ENCODE data around the gene UBXN6.

Gene UBXN6

GRCh38 chr19:4499855-4500254 lies 42.3 kb upstream of the UBXN6 start:
- in situ Hi-C loops (cut with HindIII; ENCODE audit: low sequenced_read_pairs): no loop called here

GRCh38 chr19:4499318-4499717 lies 41.7 kb upstream of the UBXN6 start:
- no peak for DNase-seq (ENCODE audit: low read depth)
- H3K4me3 ChIP-seq (ENCODE audit: low read depth, low read length): no peak overlapping the region
- in situ Hi-C loops (cut with HindIII; ENCODE audit: low sequenced_read_pairs): no loop called here
- TF ChIP-seq CTCF (IDR thresholded peaks at IDR 0.05; ENCODE audit: low read depth, low read length, missing control alignments): no peak

More at GRCh38 chr19:4499855-4500254, 42.3 kb upstream of the UBXN6 start:
- DNase-seq (ENCODE audit: low read depth): no peak
- no peak overlapping the region for H3K4me3 ChIP-seq (ENCODE audit: low read depth, low read length)
- no peak for TF ChIP-seq CTCF (IDR thresholded peaks at IDR 0.05; ENCODE audit: low read depth, low read length, missing control alignments)

GRCh38 chr19:4498694-4499093 lies 41.1 kb upstream of the UBXN6 start:
- no peak overlapping the region for H3K4me3 ChIP-seq (ENCODE audit: low read depth, low read length)
- DNase-seq (ENCODE audit: low read depth): no peak
- in situ Hi-C loops (cut with HindIII; ENCODE audit: low sequenced_read_pairs): no loop called here
- no peak for TF ChIP-seq CTCF (IDR thresholded peaks at IDR 0.05; ENCODE audit: low read depth, low read length, missing control alignments)

GRCh38 chr19:4497770-4498389 lies 40.3 kb upstream of the UBXN6 start:
- TF ChIP-seq CTCF (IDR thresholded peaks at IDR 0.05; ENCODE audit: low read depth, low read length, missing control alignments): no peak
- in situ Hi-C loops (cut with HindIII; ENCODE audit: low sequenced_read_pairs): no loop called here
- no peak overlapping the region for H3K4me3 ChIP-seq (ENCODE audit: low read depth, low read length)
- no peak for DNase-seq (ENCODE audit: low read depth)

GRCh38 chr19:4496304-4496703 lies 38.7 kb upstream of the UBXN6 start:
- DNase-seq (ENCODE audit: low read depth): no peak
- TF ChIP-seq CTCF (IDR thresholded peaks at IDR 0.05; ENCODE audit: low read depth, low read length, missing control alignments): no peak
- no peak overlapping the region for H3K4me3 ChIP-seq (ENCODE audit: low read depth, low read length)
- in situ Hi-C loops (cut with HindIII; ENCODE audit: low sequenced_read_pairs): no loop called here

- no peak for DNase-seq (ENCODE audit: low read depth)
- TF ChIP-seq CTCF (IDR thresholded peaks at IDR 0.05; ENCODE audit: low read depth, low read length, missing control alignments): no peak
- no peak overlapping the region for H3K4me3 ChIP-seq (ENCODE audit: low read depth, low read length)
- in situ Hi-C loops (cut with HindIII; ENCODE audit: low sequenced_read_pairs): no loop called here
These were observed 37.9 kb upstream of the UBXN6 start for GRCh38 chr19:4495471-4495870.

Measured in astrocyte of the cerebellum (primary cell).